GM18520 (cell line): ENCODE results near the gene CPNE8.
A peak's percentile ranks its signal among the peaks of the same experiment; 100 is the strongest.
"Not testable (repeated sequence)": the region's sequence is repeated elsewhere in the genome, so short reads cannot be mapped to it uniquely, and the experiment has no call there.

Experiments
- ATAC-seq: cut with Tn5 transposase; IDR thresholded peaks from one replicate; pipeline ENCODE4 v1.9.1; 2021; ENCODE audit not compliant: unreplicated experiment

CPNE8 gene

GRCh38 chr12:38742496-38742895 lies 162.9 kb downstream of the CPNE8 start:
- ATAC-seq = not testable (repeated sequence)

- no peak for ATAC-seq
Measured at GRCh38 chr12:38736821-38737220, 168.6 kb downstream of the CPNE8 start.

- no peak for ATAC-seq
Measured at GRCh38 chr12:38732761-38733160, 172.6 kb downstream of the CPNE8 start.

GRCh38 chr12:38728894-38729293 lies 176.5 kb downstream of the CPNE8 start:
- ATAC-seq = no peak

- no peak for ATAC-seq
Measured at GRCh38 chr12:38721611-38722252, 183.7 kb downstream of the CPNE8 start.

GRCh38 chr12:38720661-38721060 lies 184.7 kb downstream of the CPNE8 start:
- no peak for ATAC-seq

- ATAC-seq = no peak
Measured at GRCh38 chr12:38713294-38713693, 192.1 kb downstream of the CPNE8 start.

- peak; percentile 82 for ATAC-seq
Measured at GRCh38 chr12:38711054-38711453, 194.3 kb downstream of the CPNE8 start.

- no peak for ATAC-seq
Measured at GRCh38 chr12:38708466-38708865, 196.9 kb downstream of the CPNE8 start.

- ATAC-seq = no peak
Measured at GRCh38 chr12:38707648-38708047, 197.7 kb downstream of the CPNE8 start.

- no peak for ATAC-seq
Measured at GRCh38 chr12:38697289-38697688, 208.1 kb downstream of the CPNE8 start.

- no peak for ATAC-seq
Measured at GRCh38 chr12:38695057-38695456, 210.3 kb downstream of the CPNE8 start.

- ATAC-seq = no peak
Measured at GRCh38 chr12:38691164-38691563, 214.2 kb downstream of the CPNE8 start.

GRCh38 chr12:38690646-38691045 lies 214.7 kb downstream of the CPNE8 start:
- no peak for ATAC-seq

GRCh38 chr12:38689704-38690103 lies 215.7 kb downstream of the CPNE8 start:
- ATAC-seq = no peak

GRCh38 chr12:38689195-38689594 lies 216.2 kb downstream of the CPNE8 start:
- no peak for ATAC-seq

- ATAC-seq = no peak
Measured at GRCh38 chr12:38682521-38682920, 222.9 kb downstream of the CPNE8 start.

- ATAC-seq = no peak
Measured at GRCh38 chr12:38669530-38669929, 235.9 kb downstream of the CPNE8 start.

GRCh38 chr12:38669081-38669480 lies 236.3 kb downstream of the CPNE8 start:
- ATAC-seq = no peak

- ATAC-seq = no peak
Measured at GRCh38 chr12:38666425-38666824, 239.0 kb downstream of the CPNE8 start.

- peak; percentile 72 for ATAC-seq
Measured at GRCh38 chr12:38664661-38665269, 240.6 kb downstream of the CPNE8 start.

GRCh38 chr12:38662829-38663228 lies 242.6 kb downstream of the CPNE8 start:
- ATAC-seq = no peak

- ATAC-seq = no peak
Measured at GRCh38 chr12:38653650-38654049, 251.7 kb downstream of the CPNE8 start.
